ENCODE measurements around the gene TICRR.

TICRR gene

GRCh38 chr15:89627256-89627970, 52.1 kb downstream of the TICRR start:
- no peak for DNase-seq (ENCODE audit: extremely low read depth, insufficient read length)
- TF ChIP-seq, protein P1, sequence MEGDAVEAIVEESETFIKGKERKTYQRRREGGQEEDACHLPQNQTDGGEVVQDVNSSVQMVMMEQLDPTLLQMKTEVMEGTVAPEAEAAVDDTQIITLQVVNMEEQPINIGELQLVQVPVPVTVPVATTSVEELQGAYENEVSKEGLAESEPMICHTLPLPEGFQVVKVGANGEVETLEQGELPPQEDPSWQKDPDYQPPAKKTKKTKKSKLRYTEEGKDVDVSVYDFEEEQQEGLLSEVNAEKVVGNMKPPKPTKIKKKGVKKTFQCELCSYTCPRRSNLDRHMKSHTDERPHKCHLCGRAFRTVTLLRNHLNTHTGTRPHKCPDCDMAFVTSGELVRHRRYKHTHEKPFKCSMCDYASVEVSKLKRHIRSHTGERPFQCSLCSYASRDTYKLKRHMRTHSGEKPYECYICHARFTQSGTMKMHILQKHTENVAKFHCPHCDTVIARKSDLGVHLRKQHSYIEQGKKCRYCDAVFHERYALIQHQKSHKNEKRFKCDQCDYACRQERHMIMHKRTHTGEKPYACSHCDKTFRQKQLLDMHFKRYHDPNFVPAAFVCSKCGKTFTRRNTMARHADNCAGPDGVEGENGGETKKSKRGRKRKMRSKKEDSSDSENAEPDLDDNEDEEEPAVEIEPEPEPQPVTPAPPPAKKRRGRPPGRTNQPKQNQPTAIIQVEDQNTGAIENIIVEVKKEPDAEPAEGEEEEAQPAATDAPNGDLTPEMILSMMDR (IDR thresholded peaks at IDR 0.05; ENCODE audit: insufficient read depth, low read length, poor library complexity, severe bottlenecking): no peak
- H3K4me3 ChIP-seq (replicated peaks; ENCODE audit: low read depth, low read length): no peak overlapping the region
- H3K36me3 ChIP-seq (ENCODE audit: control insufficient read depth, insufficient read depth, low read length): peaks cover 55% of the 10 kb centered on the region
- no peaks in the 10 kb centered on the region for H3K27me3 ChIP-seq (replicated peaks; ENCODE audit: control insufficient read depth, insufficient read depth, low read length)

DNA sequence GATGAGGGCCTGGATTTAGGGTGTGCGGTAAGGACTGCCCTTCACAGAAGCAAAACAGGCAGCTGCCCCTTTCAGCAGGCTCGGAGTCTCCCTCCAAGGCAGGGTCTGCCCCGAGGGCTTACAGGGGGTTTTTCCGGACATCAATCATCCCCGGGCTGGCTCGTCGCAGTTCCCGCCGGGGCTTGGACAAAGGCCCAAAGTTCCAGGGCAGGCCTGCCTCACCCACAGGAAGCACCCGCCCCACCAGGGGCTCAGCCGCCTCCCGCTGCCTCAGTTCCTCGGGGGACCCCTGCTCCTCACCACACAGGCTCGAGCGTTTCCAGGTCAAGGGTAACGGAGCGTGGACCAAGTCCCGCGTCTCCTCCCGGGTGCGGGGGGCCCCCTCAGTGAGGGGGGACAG, 53.0 kb downstream of the TICRR start:
- Histone ChIP-seq H3K4me3 (replicated peaks; ENCODE audit: low read depth, low read length) (no peak overlapping the region), H3K36me3 (ENCODE audit: control insufficient read depth, insufficient read depth, low read length) (peaks cover 52% of the 10 kb centered on the region), H3K27me3 (replicated peaks; ENCODE audit: control insufficient read depth, insufficient read depth, low read length) (no peaks in the 10 kb centered on the region)
- TF ChIP-seq, protein P1 (IDR thresholded peaks at IDR 0.05; ENCODE audit: insufficient read depth, low read length, poor library complexity, severe bottlenecking): no peak
- no peak for DNase-seq (ENCODE audit: extremely low read depth, insufficient read length)

- no peak for DNase-seq (ENCODE audit: extremely low read depth, insufficient read length)
Observed at GRCh38 chr15:89628806-89629715, 53.8 kb downstream of the TICRR start.

DNA sequence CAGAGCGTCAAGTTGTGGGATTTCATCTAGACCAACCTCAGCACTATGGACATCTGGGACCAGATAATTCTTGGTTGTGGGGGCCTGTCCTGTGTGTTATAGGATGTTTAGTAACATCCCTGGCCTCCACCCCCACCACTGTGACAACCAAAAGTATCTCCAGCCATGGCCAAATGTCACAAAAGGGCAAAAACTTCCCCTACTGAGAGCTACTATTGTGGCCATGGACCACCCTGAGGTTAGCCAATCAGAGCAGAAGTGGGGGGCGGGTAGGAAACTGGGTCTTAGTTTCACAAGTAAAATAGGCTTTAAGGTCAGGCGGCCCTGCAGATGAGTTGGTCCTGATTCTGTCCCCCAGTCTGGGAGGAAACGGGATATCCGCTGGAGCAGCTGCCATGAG, 54.6 kb downstream of the TICRR start:
- H3K36me3 ChIP-seq (ENCODE audit: control insufficient read depth, insufficient read depth, low read length): peaks cover 42% of the 10 kb centered on the region
- no peak for DNase-seq (ENCODE audit: extremely low read depth, insufficient read length)
- no peaks in the 10 kb centered on the region for H3K27me3 ChIP-seq (replicated peaks; ENCODE audit: control insufficient read depth, insufficient read depth, low read length)
- H3K4me3 ChIP-seq (replicated peaks; ENCODE audit: low read depth, low read length): no peak overlapping the region
- TF ChIP-seq, protein P1 (IDR thresholded peaks at IDR 0.05; ENCODE audit: insufficient read depth, low read length, poor library complexity, severe bottlenecking): no peak

More at GRCh38 chr15:89628806-89629715, 53.8 kb downstream of the TICRR start:
- TF ChIP-seq, protein P1 (IDR thresholded peaks at IDR 0.05; ENCODE audit: insufficient read depth, low read length, poor library complexity, severe bottlenecking): no peak
- Histone ChIP-seq H3K36me3 (ENCODE audit: control insufficient read depth, insufficient read depth, low read length) (peaks cover 48% of the 10 kb centered on the region), H3K27me3 (replicated peaks; ENCODE audit: control insufficient read depth, insufficient read depth, low read length) (no peaks in the 10 kb centered on the region), H3K4me3 (replicated peaks; ENCODE audit: low read depth, low read length) (no peak overlapping the region)

DNA sequence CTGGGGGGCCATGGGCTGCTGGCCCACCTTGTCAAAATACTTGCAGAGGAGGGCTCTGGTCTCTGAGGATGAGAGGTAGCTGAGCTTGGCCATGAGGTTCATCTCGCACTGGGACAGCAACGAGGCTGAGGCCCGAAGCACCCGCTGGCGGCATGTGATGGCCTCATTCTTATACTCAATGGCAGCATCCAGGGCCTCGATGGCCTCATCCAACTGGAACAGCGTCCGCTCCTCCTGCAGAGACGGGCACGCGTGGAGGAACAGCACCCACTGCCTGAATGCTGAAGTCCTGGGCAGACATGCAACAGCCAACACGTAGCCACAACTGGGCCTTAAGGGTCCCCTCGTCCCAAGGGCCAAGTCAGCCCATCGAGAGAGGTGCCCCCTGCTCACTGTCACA, 55.0 kb downstream of the TICRR start:
- TF ChIP-seq, protein P1 (IDR thresholded peaks at IDR 0.05; ENCODE audit: insufficient read depth, low read length, poor library complexity, severe bottlenecking): no peak
- Histone ChIP-seq H3K27me3 (replicated peaks; ENCODE audit: control insufficient read depth, insufficient read depth, low read length) (no peaks in the 10 kb centered on the region), H3K36me3 (ENCODE audit: control insufficient read depth, insufficient read depth, low read length) (peaks cover 40% of the 10 kb centered on the region), H3K4me3 (replicated peaks; ENCODE audit: low read depth, low read length) (no peak overlapping the region)
- DNase-seq (ENCODE audit: extremely low read depth, insufficient read length): no peak
